Gastroesophageal sphincter (tissue), 4 donors: Measurements from ENCODE around the gene ZBTB5. TPM values are rescaled to one million over a fixed set of nuclear protein-coding genes. Genes with fewer than 3 reads are reported as not detected.

Experiments used
- ATAC-seq: fragments of 150-250 bp; one replicate; pipeline ENCODE4 v1.9.1; 2016; ENCODE audit warnings: mild to moderate bottlenecking, moderate library complexity
- H3K27ac ChIP-seq, 4 donors: fragments of 200-600 bp; sonication (generic) in 3 of 4; 1 replicate in 3 of 4; 2 replicates in 1 of 4; pipeline ENCODE4 v1.5.1; 2016 to 2019
- H3K27me3 ChIP-seq: fragments of 200-600 bp; sonication (generic); one replicate; pipeline ENCODE4 v1.5.1; 2019
- H3K36me3 ChIP-seq, 2 donors: fragments of 200-600 bp; sonication (generic); one replicate each; pipeline ENCODE4 v1.5.1; 2019; ENCODE audit warnings: control low read depth in 1 of 2
- H3K4me1 ChIP-seq, 3 donors: fragments of 200-600 bp; sonication (generic); 1 replicate in 2 of 3; 2 replicates in 1 of 3; pipeline ENCODE4 v1.5.1; 2016 to 2019; ENCODE audit warnings: control low read depth in 2 of 3
- H3K4me3 ChIP-seq, 2 donors: fragments of 200-600 bp; sonication (generic); one replicate each; pipeline ENCODE4 v1.5.1; 2019; ENCODE audit warnings: mild to moderate bottlenecking in 1 of 2, moderate library complexity in 1 of 2
- H3K9me3 ChIP-seq, 3 donors: fragments of 200-600 bp; sonication (generic); one replicate each; pipeline ENCODE4 v1.5.1; 2017 to 2019; ENCODE audit warnings: control low read depth in 2 of 3
- EP300 ChIP-seq: sonication (generic); formaldehyde crosslinking; IDR thresholded peaks from one replicate; pipeline ENCODE4 v1.6.1; 2017; ENCODE audit warnings: antibody characterized with exemption, mild to moderate bottlenecking
- POLR2A ChIP-seq, 2 donors: fragments of 450-650 bp; IDR thresholded peaks; one replicate each; pipeline ENCODE4 v1.6.1; 2017; ENCODE audit warnings: antibody characterized with exemption in 2 of 2, mild to moderate bottlenecking in 2 of 2, moderate library complexity in 1 of 2
- POLR2AphosphoS5 ChIP-seq: sonication (generic); formaldehyde crosslinking; IDR thresholded peaks from one replicate; pipeline ENCODE4 v1.6.1; 2017; ENCODE audit warnings: antibody characterized with exemption
- WGBS, 2 donors: methylation state at CpG; one replicate each; pipeline ENCODE4 v1.1.5; 2018; ENCODE audit warnings: low coverage in 1 of 2; 5-methylcytosine and 5-hydroxymethylcytosine counted together
- total RNA-seq, 4 donors: library from RNA; depleted of rRNA; stranded (reverse); fragments of >200 nt; gene quantifications; one replicate each; pipeline ENCODE4 v1.1.0, GENCODE V29; 2016
- TF ChIP-seq, protein P1 (sequence below), 4 experiments: fragments of 200-600 bp in 2 of 4; fragments of 450-650 bp in 2 of 4; sonication (generic) in 1 of 4; IDR thresholded peaks; one replicate each; pipeline ENCODE4 v1.5.1; 2017 to 2019; ENCODE audit warnings: antibody characterized with exemption in 4 of 4, mild to moderate bottlenecking in 2 of 4, moderate library complexity in 2 of 4

The ZBTB5 gene
- total RNA-seq, 4 donors from 2014 or later, result 12.3 to 15.8 (median 13.5) TPM

DNA sequence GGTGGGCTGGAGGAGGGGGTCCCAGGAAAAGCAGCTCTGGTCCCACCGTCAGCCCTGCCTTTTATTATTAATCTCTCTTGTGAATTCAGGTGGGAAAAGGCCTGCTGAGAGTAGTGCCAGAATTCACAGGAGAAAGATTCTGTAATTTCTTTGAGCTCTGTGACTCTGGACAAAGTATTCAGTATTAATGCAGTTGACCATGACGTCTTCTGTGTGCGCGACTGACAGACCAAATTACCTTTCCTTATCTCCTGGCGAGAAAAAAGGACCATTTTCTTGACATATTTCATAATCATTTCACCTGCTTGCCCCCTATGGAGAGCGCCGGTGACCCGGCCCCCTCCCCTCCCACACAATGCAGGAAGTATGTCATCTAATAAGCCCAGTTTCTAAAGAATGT is 69.6 kb downstream of the ZBTB5 start:
- H3K4me3 ChIP-seq, result no peak overlapping the region
- H3K9me3 ChIP-seq, result no peaks in the 10 kb centered on the region
- no peaks in the 10 kb centered on the region for H3K4me1 ChIP-seq
- TF ChIP-seq, protein P1, sequence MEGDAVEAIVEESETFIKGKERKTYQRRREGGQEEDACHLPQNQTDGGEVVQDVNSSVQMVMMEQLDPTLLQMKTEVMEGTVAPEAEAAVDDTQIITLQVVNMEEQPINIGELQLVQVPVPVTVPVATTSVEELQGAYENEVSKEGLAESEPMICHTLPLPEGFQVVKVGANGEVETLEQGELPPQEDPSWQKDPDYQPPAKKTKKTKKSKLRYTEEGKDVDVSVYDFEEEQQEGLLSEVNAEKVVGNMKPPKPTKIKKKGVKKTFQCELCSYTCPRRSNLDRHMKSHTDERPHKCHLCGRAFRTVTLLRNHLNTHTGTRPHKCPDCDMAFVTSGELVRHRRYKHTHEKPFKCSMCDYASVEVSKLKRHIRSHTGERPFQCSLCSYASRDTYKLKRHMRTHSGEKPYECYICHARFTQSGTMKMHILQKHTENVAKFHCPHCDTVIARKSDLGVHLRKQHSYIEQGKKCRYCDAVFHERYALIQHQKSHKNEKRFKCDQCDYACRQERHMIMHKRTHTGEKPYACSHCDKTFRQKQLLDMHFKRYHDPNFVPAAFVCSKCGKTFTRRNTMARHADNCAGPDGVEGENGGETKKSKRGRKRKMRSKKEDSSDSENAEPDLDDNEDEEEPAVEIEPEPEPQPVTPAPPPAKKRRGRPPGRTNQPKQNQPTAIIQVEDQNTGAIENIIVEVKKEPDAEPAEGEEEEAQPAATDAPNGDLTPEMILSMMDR (IDR thresholded peaks at IDR 0.05), result no peak
- TF ChIP-seq EP300, result no peak
- 65 to 88% methylated on average over 4 to 8 of the region's 8 CpGs for WGBS, 2 donors
- H3K36me3 ChIP-seq, result no peaks in the 10 kb centered on the region
- no peaks in the 10 kb centered on the region for H3K27me3 ChIP-seq
- no peak overlapping the region for H3K27ac ChIP-seq
- no peak for ATAC-seq

DNA sequence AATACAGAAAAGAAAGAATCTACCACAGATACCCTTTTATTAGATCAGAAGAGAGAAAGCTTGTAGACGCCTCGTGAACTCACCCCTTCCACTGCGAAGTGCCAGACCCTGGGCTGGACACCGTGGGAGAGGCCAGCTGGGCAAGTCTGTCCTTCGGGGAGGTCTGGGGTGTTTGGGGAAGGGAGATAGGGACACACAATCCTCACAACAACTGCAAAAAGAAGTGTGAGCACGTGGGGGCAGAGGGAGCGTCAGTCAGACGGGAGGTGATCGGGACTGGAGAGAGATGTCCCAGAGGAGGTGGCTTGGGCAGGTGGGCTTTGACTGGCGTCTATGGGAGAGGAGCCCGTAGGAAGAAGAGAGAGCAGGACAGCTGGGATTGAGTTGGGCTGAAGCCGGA is 70.0 kb downstream of the ZBTB5 start:
- H3K9me3 ChIP-seq, result no peaks in the 10 kb centered on the region
- H3K36me3 ChIP-seq, result no peaks in the 10 kb centered on the region
- H3K4me3 ChIP-seq, result no peak overlapping the region
- no peaks in the 10 kb centered on the region for H3K27me3 ChIP-seq
- H3K4me1 ChIP-seq, result no peaks in the 10 kb centered on the region
- no peak for TF ChIP-seq POLR2AphosphoS5
- no peak for TF ChIP-seq POLR2A (IDR thresholded peaks at IDR 0.05)
- TF ChIP-seq, protein P1 (IDR thresholded peaks at IDR 0.05), result no peak
- H3K27ac ChIP-seq, result no peak overlapping the region
- ATAC-seq, result no peak
- WGBS, 2 donors, result 53% methylated on average over 3 to 9 of the region's 12 CpGs

DNA sequence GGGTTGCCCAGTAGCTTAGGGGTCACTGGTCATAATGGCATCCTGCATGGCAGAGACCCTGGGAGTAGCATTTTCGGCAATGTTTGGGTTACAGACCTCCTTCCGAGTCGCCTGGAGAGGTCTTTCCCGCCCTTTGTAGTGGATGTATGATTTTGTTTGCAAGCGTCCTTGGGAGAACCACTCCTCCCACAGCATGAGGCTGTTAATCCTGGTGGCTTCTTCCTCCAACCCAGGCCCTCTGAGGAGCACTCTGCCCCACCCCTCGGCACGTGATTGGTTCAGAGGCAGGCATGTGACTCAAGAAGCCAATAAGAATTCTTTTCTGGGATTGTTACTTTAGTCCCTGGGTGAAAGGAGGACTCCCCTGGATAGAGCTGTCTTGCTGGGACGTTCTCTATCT is 73.0 kb downstream of the ZBTB5 start:
- Histone ChIP-seq H3K9me3 (no peaks in the 10 kb centered on the region), H3K36me3 (no peaks in the 10 kb centered on the region), H3K27me3 (no peaks in the 10 kb centered on the region), H3K4me3 (no peak overlapping the region), H3K4me1 (no peaks in the 10 kb centered on the region), H3K27ac (no peak overlapping the region)
- TF ChIP-seq, protein P1 (IDR thresholded peaks at IDR 0.05), result no peak
- TF ChIP-seq EP300, result no peak
- TF ChIP-seq POLR2AphosphoS5, result no peak
- TF ChIP-seq POLR2A (IDR thresholded peaks at IDR 0.05), result no peak
- 40% methylated on average over 1 of the region's 8 CpGs; no CpG with 5 or more reads in 1 of the 2 donors for WGBS, 2 donors
- ATAC-seq, result no peak

DNA sequence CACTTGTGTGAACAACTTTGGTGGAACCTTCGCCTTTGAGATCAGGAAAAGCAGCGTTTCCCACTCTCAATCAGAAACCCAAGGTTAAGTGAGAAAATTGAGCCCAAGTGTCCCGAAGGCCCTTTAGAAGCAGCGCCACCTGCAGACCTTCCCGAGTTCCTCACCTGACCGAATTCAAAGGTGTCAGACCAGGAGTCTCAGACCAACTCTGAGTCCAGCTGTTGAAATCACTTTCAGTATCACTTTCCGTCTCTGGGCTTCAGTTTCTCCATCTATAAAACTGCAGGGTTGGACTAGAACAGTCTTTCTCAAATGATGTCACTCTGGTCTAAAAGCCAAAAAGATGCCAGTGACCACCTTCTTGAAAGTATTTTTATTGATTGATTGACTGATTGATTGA is 74.5 kb downstream of the ZBTB5 start:
- H3K36me3 ChIP-seq, result no peaks in the 10 kb centered on the region
- H3K4me1 ChIP-seq, result no peaks in the 10 kb centered on the region
- no peaks in the 10 kb centered on the region for H3K27me3 ChIP-seq
- no peak for ATAC-seq
- H3K4me3 ChIP-seq, result no peak overlapping the region
- WGBS, 2 donors, result 32 to 36% methylated on average over 6 to 7 of the region's 7 CpGs
- H3K9me3 ChIP-seq, result no peaks in the 10 kb centered on the region
- H3K27ac ChIP-seq, result no peak overlapping the region
- TF ChIP-seq POLR2AphosphoS5, result no peak

Other genes with a start within 250 kb of the ZBTB5 start
- 100 to 1,000 TPM; 119 to 144 (median 134) TPM for gene GRHPR, start 42.8 kb downstream of the ZBTB5 start, total RNA-seq
- 10 to 100 TPM; 22.3 to 44.0 (median 25.4) TPM for gene POLR1E, start 20.5 kb upstream of the ZBTB5 start, total RNA-seq
- 10 to 100 TPM in 1 of 4 donors, 1 to 10 TPM in 3; 5.1 to 10.5 (median 7.2) TPM for gene FBXO10, start 110.9 kb upstream of the ZBTB5 start, total RNA-seq
- gene TOMM5, start 127.1 kb upstream of the ZBTB5 start, total RNA-seq, result 10 to 100 TPM; 46.8 to 85.6 (median 82.5) TPM
- under 1 TPM in 1 of 4 donors, not detected in 3; 0.27 TPM for gene FRMPD1, start 185.5 kb upstream of the ZBTB5 start, total RNA-seq